Measurements from ENCODE around the gene FNDC3A.
"Not testable (repeated sequence)": the region's sequence is repeated elsewhere in the genome, so short reads cannot be mapped to it uniquely, and the experiment has no call there.

FNDC3A gene

DNA sequence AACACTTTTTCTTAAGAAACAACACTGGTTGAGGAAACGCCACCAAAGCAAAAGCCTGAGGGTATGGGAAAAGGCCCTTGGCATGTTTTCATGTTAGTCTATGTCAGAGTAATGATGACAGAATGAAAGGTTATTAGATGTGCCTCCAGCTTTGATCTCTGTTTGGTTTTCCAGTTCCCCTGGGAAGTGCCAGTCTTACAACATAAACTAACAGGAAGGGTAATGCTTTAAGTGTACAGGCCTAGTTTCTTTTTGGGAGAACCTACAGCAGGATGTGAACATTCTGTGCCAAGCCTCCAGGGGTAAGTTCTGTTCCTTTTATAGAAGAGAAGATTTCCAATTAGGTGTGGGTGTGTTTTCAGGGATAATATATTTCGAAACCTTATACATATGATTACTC, 121.7 kb downstream of the FNDC3A start:
- peak; percentile 29 for DNase-seq (ENCODE audit: low spot score)

DNA sequence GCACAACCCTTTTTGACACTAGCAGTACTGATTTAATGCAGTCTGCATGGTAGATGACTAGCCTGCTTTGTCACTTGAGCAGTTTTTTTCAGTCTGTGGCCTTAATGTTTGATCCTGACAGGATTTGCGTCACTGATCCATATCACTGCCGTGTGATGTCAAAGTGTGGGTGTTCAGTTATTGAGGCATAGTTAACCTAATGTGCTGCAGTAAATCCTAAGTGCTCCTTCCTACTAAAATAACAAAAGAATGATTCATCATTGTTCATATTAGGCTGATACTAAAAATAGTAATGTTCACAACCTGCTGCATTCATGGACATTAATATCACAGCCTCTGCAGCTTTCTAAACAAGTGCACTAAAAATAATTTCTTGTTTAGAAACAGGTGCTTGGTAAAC, 122.5 kb downstream of the FNDC3A start:
- DNase-seq (ENCODE audit: low spot score): peak; percentile 89

DNA sequence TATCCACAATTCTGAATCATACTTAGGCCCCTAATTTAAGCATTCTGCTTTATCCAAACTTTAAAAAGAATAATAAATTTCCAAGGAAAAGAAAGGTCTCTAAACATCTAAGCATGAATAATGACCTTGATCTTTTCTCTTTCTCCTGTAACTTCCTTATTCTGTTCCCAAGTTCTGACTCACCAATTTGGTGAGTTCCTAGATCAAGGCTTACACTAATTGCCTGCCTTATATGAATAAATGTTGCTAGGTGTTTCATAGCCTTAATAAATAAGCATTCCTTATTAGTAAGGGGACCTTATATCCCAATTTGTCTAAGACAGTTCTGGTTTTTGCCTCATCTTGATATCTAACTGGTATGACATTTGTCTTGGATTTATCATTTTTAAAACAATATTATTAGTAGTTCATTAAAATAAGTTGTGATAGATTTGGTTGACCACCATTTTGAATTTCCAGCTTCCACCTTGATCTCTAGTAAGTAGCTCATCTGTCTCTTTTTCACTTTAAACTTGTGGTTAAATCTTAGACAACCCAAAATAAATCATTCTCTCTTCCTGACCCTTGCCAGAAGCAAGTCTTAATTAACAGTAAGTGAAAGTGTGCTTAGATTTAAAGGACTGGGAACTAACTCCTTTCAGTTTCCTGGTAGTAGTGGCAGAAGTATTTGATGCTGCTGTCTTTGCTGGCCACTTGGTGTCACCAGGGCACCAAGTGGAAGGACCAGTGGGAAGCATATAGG, 123.2 kb downstream of the FNDC3A start:
- peak; percentile 45 for DNase-seq (ENCODE audit: low spot score)

DNA sequence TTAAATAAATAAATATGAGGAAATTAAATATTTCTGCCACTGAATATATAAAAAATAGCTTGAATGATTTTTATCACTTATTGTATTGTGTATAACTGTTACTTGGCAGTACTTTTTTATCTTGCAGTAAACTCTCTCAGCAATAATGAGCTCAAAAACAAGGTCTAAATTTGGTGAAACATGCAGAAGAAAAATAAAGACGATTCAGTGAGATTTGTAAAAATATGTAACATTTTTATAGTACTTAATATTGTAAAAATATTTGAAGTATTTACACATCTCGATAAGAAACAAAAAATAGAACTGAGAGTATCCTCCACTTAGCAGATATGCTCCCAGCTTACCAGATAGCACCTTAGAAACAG, 123.8 kb downstream of the FNDC3A start:
- DNase-seq (ENCODE audit: low spot score): no peak

GRCh38 chr13:49100637-49101570, 125.2 kb downstream of the FNDC3A start:
- DNase-seq (ENCODE audit: low spot score): no peak

- no peak for DNase-seq (ENCODE audit: low spot score)
Observed at GRCh38 chr13:49108196-49108595, 132.5 kb downstream of the FNDC3A start.

DNA sequence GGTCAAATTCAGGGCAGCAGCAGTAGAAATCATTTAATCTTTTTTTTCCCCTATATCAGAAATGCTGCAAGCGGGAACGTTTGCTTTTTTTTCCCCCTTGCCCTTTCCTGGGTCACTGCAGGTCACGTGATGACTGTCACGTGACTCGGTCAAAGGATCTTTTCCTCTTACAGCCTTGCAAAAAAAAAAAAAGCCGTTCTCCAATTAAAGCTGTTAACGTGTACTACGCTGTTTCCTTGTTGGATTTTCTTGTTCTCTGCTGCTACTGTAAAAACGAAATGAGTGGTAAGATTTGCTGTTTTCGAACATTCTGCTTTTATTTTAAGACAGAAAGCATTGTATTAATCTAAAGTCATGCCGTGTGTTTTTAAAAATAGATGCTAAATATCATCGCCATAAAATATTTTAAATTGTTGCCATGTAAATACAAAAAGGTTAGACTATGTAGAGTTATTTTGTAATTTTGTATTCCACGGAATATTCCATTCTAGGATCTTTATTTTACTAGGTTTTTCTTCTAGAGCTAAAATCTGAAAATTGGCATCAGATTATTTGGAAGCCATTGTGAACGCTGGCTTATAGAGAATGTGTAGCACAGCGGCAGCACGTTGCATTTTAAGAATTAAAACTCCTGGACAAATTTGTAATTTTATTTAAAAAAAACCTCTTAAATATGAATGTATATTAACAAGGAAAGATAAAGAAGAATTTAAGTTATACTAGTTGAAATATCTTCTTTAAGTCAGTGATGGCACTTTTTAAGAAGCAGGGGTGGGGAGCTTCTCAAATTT, 134.6 kb downstream of the FNDC3A start:
- DNase-seq (ENCODE audit: low spot score): peak; percentile 84

GRCh38 chr13:49110913-49111170, 135.1 kb downstream of the FNDC3A start:
- no peak for DNase-seq (ENCODE audit: low spot score)

GRCh38 chr13:49112782-49113525, 137.2 kb downstream of the FNDC3A start:
- DNase-seq (ENCODE audit: low spot score): no peak

GRCh38 chr13:49113526-49114286, 138.0 kb downstream of the FNDC3A start:
- DNase-seq (ENCODE audit: low spot score): peak; percentile 32

GRCh38 chr13:49116873-49117272, 141.2 kb downstream of the FNDC3A start:
- no peak for DNase-seq (ENCODE audit: low spot score)

GRCh38 chr13:49118455-49118854, 142.7 kb downstream of the FNDC3A start:
- DNase-seq (ENCODE audit: low spot score): not testable (repeated sequence)

GRCh38 chr13:49124693-49125304, 149.1 kb downstream of the FNDC3A start:
- no peak for DNase-seq (ENCODE audit: low spot score)

DNA sequence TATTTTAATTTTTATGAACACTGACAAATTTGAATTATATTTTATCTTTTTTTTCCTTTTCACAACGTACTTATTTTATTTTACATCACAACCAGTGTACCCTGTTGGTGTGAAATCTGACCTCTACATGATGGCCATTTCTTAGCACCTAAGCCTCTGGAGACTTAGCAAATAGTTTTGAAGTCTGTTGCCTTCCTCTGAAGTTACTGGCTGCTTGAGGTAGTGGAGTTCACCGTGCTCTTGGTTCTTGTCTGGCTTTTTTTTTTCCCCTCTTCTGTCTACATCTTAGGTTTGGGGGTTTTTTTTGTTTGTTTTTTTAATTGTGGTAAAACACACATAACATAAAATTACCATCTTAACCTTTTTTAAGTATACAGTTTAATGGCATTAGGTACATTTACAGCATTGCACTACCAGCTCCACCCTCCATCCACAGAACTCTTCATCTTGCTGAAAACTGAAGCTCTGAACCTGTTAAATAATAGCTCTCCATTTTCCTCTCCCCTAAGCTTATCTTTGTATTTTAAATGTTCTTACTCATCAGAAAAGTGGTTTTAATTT, 150.3 kb downstream of the FNDC3A start:
- no peak for DNase-seq (ENCODE audit: low spot score)

DNA sequence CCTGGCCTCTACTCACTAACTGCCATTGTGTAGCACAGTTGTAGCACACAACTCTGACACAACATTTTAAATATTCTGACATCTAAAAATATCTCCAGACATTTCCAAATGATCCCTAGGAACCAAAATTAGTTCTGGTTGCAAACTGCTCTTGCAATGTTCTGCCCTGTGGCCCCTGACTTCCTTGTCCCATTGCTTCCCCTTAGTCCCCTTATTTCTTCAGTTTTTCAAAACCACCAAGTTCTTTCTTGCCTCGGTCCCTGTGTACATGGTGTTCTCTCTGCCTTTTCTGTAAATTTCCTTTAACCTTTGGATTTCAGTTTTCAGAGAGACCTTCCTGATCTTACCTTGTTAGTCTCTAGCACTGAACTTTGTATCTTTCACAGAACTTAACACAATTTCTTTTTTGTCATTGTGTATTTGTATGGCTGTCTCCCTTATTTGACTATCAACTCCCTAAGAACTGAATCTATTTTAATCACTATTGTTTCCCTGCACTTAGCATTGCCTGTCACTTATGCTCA, 156.8 kb downstream of the FNDC3A start:
- DNase-seq (ENCODE audit: low spot score): no peak

GRCh38 chr13:49134305-49134704, 158.6 kb downstream of the FNDC3A start:
- no peak for DNase-seq (ENCODE audit: low spot score)

DNA sequence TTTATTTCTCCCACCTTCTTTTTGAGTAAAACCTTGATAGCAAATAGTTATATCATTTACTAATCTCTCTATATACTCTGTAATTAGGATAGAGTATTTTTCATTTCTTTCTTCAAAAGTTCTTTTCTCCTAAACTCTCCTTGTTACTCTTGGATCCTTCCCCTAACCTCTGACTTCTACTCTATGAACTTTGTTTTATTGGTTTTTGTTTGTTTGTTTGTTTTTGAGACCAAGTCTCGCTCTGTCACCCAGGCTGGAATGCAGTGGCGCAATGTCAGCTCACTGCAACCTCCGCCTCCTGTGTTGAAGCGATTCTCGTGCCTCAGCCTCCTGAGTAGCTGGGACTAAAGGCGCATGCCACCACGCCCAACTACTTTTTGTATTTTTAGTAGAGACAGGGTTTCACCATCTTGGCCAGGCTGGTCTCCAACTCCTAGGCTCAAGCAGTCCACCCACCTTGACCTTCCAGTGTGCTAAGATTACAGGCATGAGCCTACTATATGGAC, 161.5 kb downstream of the FNDC3A start:
- not testable (repeated sequence) for DNase-seq (ENCODE audit: low spot score)

- DNase-seq (ENCODE audit: low spot score): no peak
Observed at GRCh38 chr13:49140910-49141611, 165.3 kb downstream of the FNDC3A start.

DNA sequence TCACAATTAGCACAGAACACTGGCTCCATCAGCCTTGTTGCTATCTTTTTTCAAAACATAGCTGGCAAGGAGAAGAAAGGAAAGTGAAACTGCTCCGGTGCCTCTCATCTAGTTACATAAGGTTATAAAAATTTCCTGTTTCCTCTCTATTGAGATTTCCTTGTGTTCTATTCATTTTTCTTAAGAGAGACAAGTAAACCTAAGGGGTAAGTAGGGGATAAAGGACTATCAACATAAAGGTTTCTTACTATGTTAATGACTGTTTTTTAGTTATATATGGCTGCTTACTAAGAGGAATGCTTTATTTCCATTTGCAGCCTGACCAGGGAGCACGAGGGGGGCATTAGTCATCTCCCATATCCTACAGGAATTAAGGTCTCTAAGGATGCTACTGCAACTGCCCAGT, 171.2 kb downstream of the FNDC3A start:
- no peak for DNase-seq (ENCODE audit: low spot score)

Data from SW480 (cell line).